T-cell (primary cell): ENCODE data around the gene MSANTD2. TPM values are rescaled to one million over a fixed set of nuclear protein-coding genes. Genes with fewer than 3 reads are reported as not detected.
"Not testable (repeated sequence)": the region's sequence is repeated elsewhere in the genome, so short reads cannot be mapped to it uniquely, and the experiment has no call there.

ENCODE experiments used
- ATAC-seq, 4 experiments: fragments of 200-7000 bp in 3 of 4; fragments of 150-1000 bp in 1 of 4; cut with Tn5 transposase; replicated peaks in 1 of 4; 1 replicate in 3 of 4; 2 replicates in 1 of 4; pipeline ENCODE4 v1.10.0; 2021; ENCODE audit warnings: moderate library complexity in 3 of 4, mild to moderate bottlenecking in 2 of 4, moderate number of reproducible peaks in 1 of 4
- CTCF ChIA-PET, 2 donors: fragments of 300-600 bp; sonication (Branson Sonifier 250); formaldehyde crosslinking; loops; one replicate each; lab custom pipeline; 2022; ENCODE audit warnings: antibody characterized with exemption in 2 of 2; lab: Charles Lee
- POLR2A ChIA-PET, 2 donors: fragments of 300-600 bp; sonication (Branson Sonifier 250); formaldehyde crosslinking; loops; one replicate each; lab custom pipeline; 2022; ENCODE audit warnings: antibody characterized with exemption in 2 of 2; lab: Charles Lee
- DNase-seq, 35 experiments: peaks; one replicate each; pipeline versions ENCODE4 v3.0.0 to v3.0.0-alpha.2; 2013 to 2023
- H3K27ac ChIP-seq: one replicate; pipeline ENCODE4 v1.5.1; 2013; ENCODE audit warnings: low read length
- H3K27me3 ChIP-seq, 2 experiments: replicated peaks in 1 of 2; 1 replicate in 1 of 2; 2 replicates in 1 of 2; pipeline versions ENCODE4 v1.6.1 to v1.7.0; 2013; ENCODE audit warnings: low read length in 1 of 2, mixed read lengths in 1 of 2; ENCODE audit not compliant: control insufficient read depth in 2 of 2, insufficient read depth in 2 of 2; ENCODE audit errors: extremely low read depth in 1 of 2
- H3K36me3 ChIP-seq, 2 donors: 1 replicate in 1 of 2; 2 replicates in 1 of 2; pipeline versions ENCODE4 v1.6.1 to v1.7.0; 2013; ENCODE audit warnings: low read length in 1 of 2; ENCODE audit not compliant: control insufficient read depth in 2 of 2, insufficient read depth in 1 of 2; ENCODE audit errors: extremely low read depth in 1 of 2
- H3K4me1 ChIP-seq, 2 experiments: 1 replicate in 1 of 2; 2 replicates in 1 of 2; pipeline versions ENCODE4 v1.6.1 to v1.7.0; 2013; ENCODE audit warnings: low read length in 2 of 2, mixed read lengths in 1 of 2; ENCODE audit not compliant: insufficient read depth in 2 of 2, control insufficient read depth in 1 of 2; ENCODE audit errors: extremely low read depth in 1 of 2
- H3K4me3 ChIP-seq, 2 donors: 1 replicate in 1 of 2; 2 replicates in 1 of 2; pipeline versions ENCODE4 v1.5.1 to v1.7.0; 2013; ENCODE audit warnings: mild to moderate bottlenecking in 2 of 2, low read length in 1 of 2, moderate library complexity in 1 of 2; ENCODE audit not compliant: control insufficient read depth in 1 of 2; ENCODE audit errors: extremely low read depth in 1 of 2
- H3K9me3 ChIP-seq: 2 replicates; pipeline ENCODE4 v1.7.0; 2013
- H3K27ac Mint-ChIP-seq, 2 donors: one replicate each; pipeline ENCODE4 v1.8.0; 2020 to 2021; ENCODE audit warnings: mild to moderate bottlenecking in 2 of 2, mixed read lengths in 2 of 2
- H3K27me3 Mint-ChIP-seq, 2 donors: one replicate each; pipeline ENCODE4 v1.8.0; 2021 to 2022; ENCODE audit warnings: mixed read lengths in 2 of 2
- H3K36me3 Mint-ChIP-seq: one replicate; pipeline ENCODE4 v1.8.0; 2021; ENCODE audit warnings: mixed read lengths
- H3K4me1 Mint-ChIP-seq, 3 donors: one replicate each; pipeline ENCODE4 v1.8.0; 2020 to 2022; ENCODE audit warnings: mixed read lengths in 3 of 3, mild to moderate bottlenecking in 1 of 3
- H3K4me3 Mint-ChIP-seq, 3 donors: one replicate each; pipeline ENCODE4 v1.8.0; 2020 to 2022; ENCODE audit warnings: mild to moderate bottlenecking in 3 of 3, mixed read lengths in 3 of 3, moderate library complexity in 3 of 3
- H3K9me3 Mint-ChIP-seq, 3 donors: one replicate each; pipeline ENCODE4 v1.8.0; 2020 to 2022; ENCODE audit warnings: mixed read lengths in 3 of 3
- WGBS: methylation state at CpG from one replicate; pipeline ENCODE4 v1.1.5; 2013; ENCODE audit warnings: missing lambda C conversion rate; ENCODE audit not compliant: insufficient coverage; 5-methylcytosine and 5-hydroxymethylcytosine counted together
- total RNA-seq, 35 experiments: library from RNA in 6 of 35; stranded (reverse) in 6 of 35; fragments of 120-200 nt in 1 of 35; gene quantifications; one replicate each; pipeline versions ENCODE4 v1.2.1 to v1.2.4 and lab custom pipeline; 2013 to 2026

Gene MSANTD2
- total RNA-seq, 5 donors from 2014 or later (not counting 1 experiment from before 2014, with no cell fraction given): 10.1 to 25.2 (median 19.9) TPM

- not testable (repeated sequence) for H3K9me3 ChIP-seq, ATAC-seq, H3K27ac ChIP-seq, H3K4me3 Mint-ChIP-seq, H3K9me3 Mint-ChIP-seq, H3K27ac Mint-ChIP-seq, H3K27me3 Mint-ChIP-seq, H3K27me3 ChIP-seq, H3K4me1 Mint-ChIP-seq, H3K4me1 ChIP-seq, DNase-seq, H3K4me3 ChIP-seq
- H3K36me3 ChIP-seq: peaks cover 10 to 21% of the 10 kb centered on the region in 2 donors
- 93% methylated on average over 2 of the region's 6 CpGs for WGBS
- POLR2A ChIA-PET: interaction anchor here in 1 of 2 donors (1.0 kb wide), 1 partner anchor 24 kb away, joined by 3 read pairs; no protein-coding TSS in a partner anchor
- CTCF ChIA-PET: interaction anchor here (0.6 to 1.4 kb wide), 2 partner anchors 86 to 102 kb away, joined by 3 read pairs; no protein-coding TSS in a partner anchor
- H3K36me3 Mint-ChIP-seq: peaks cover 36% of the 10 kb centered on the region
Observed at GRCh38 chr11:124770959-124771358, 29.2 kb downstream of the MSANTD2 start.

- no peak overlapping the region for H3K4me3 Mint-ChIP-seq
- H3K4me1 Mint-ChIP-seq: no peaks in the 10 kb centered on the region
- WGBS: 100% methylated on average over 6 of the region's 8 CpGs
- POLR2A ChIA-PET: interaction anchor here in 1 of 2 donors (1.0 kb wide), 1 partner anchor 23 kb away, joined by 3 read pairs; no protein-coding TSS in a partner anchor
- no peaks in the 10 kb centered on the region for H3K27me3 ChIP-seq
- no peaks in the 10 kb centered on the region for H3K4me1 ChIP-seq
- H3K36me3 ChIP-seq: peaks cover 10 to 21% of the 10 kb centered on the region in 2 donors
- H3K9me3 Mint-ChIP-seq: no peaks in the 10 kb centered on the region
- DNase-seq: no peak
- H3K27ac Mint-ChIP-seq: no peak overlapping the region
- no peaks in the 10 kb centered on the region for H3K27me3 Mint-ChIP-seq
- CTCF ChIA-PET: interaction anchor here (0.6 to 1.3 kb wide), 5 partner anchors 24 to 101 kb away, joined by 3 to 5 read pairs (median 3); no protein-coding TSS in a partner anchor
- no peak for ATAC-seq
- H3K9me3 ChIP-seq: no peaks in the 10 kb centered on the region
- no peak overlapping the region for H3K27ac ChIP-seq
- H3K36me3 Mint-ChIP-seq: peaks cover 36% of the 10 kb centered on the region
- no peak overlapping the region for H3K4me3 ChIP-seq
Observed at GRCh38 chr11:124769806-124770774, 30.1 kb downstream of the MSANTD2 start.

GRCh38 chr11:124768914-124769313, 31.3 kb downstream of the MSANTD2 start:
- H3K27me3 ChIP-seq: no peaks in the 10 kb centered on the region
- H3K36me3 ChIP-seq: peaks cover 10 to 17% of the 10 kb centered on the region in 2 donors
- Mint-ChIP-seq H3K27ac (no peak overlapping the region), H3K36me3 (peaks cover 36% of the 10 kb centered on the region), H3K27me3 (no peaks in the 10 kb centered on the region), H3K9me3 (no peaks in the 10 kb centered on the region), H3K4me1 (peaks cover 0 to under 1% (median 0%) of the 10 kb centered on the region in 3 donors), H3K4me3 (no peak overlapping the region)
- H3K9me3 ChIP-seq: no peaks in the 10 kb centered on the region
- POLR2A ChIA-PET: no interaction called here
- H3K4me1 ChIP-seq: no peaks in the 10 kb centered on the region
- CTCF ChIA-PET: interaction anchor here (0.5 to 1.2 kb wide), 8 partner anchors 23 to 1902 kb away, joined by 3 to 5 read pairs (median 3); no protein-coding TSS in a partner anchor
- no peak overlapping the region for H3K4me3 ChIP-seq
- WGBS: 100% methylated on average over 5 of the region's 8 CpGs
- ATAC-seq (no peak), DNase-seq (no peak)
- H3K27ac ChIP-seq: no peak overlapping the region

- DNase-seq (no peak), ATAC-seq (no peak)
- Mint-ChIP-seq H3K4me3 (no peak overlapping the region), H3K4me1 (peaks cover 8 to 12% (median 9%) of the 10 kb centered on the region in 3 donors), H3K36me3 (peaks cover 21% of the 10 kb centered on the region), H3K27me3 (peaks cover 0 to 8% of the 10 kb centered on the region in 2 donors), H3K27ac (no peak overlapping the region), H3K9me3 (no peaks in the 10 kb centered on the region)
- Histone ChIP-seq H3K36me3 (peaks cover 8 to 10% of the 10 kb centered on the region in 2 donors), H3K9me3 (no peaks in the 10 kb centered on the region), H3K4me1 (peaks cover 4 to 22% of the 10 kb centered on the region in 2 experiments), H3K4me3 (no peak overlapping the region), H3K27me3 (peaks cover 0 to 16% of the 10 kb centered on the region in 2 experiments), H3K27ac (no peak overlapping the region)
- ChIA-PET CTCF (interaction anchor here (0.6 to 1.9 kb wide), 10 partner anchors 20 to 1020 kb away, joined by 3 to 6 read pairs (median 4); no protein-coding TSS in a partner anchor), POLR2A (interaction anchor here in 1 of 2 donors (0.6 kb wide), 1 partner anchor 96 kb away, joined by 3 read pairs; no protein-coding TSS in a partner anchor)
- no CpG with 5 or more reads among the region's 2 CpGs for WGBS
Observed at GRCh38 chr11:124766156-124766555, 34.0 kb downstream of the MSANTD2 start.

DNA sequence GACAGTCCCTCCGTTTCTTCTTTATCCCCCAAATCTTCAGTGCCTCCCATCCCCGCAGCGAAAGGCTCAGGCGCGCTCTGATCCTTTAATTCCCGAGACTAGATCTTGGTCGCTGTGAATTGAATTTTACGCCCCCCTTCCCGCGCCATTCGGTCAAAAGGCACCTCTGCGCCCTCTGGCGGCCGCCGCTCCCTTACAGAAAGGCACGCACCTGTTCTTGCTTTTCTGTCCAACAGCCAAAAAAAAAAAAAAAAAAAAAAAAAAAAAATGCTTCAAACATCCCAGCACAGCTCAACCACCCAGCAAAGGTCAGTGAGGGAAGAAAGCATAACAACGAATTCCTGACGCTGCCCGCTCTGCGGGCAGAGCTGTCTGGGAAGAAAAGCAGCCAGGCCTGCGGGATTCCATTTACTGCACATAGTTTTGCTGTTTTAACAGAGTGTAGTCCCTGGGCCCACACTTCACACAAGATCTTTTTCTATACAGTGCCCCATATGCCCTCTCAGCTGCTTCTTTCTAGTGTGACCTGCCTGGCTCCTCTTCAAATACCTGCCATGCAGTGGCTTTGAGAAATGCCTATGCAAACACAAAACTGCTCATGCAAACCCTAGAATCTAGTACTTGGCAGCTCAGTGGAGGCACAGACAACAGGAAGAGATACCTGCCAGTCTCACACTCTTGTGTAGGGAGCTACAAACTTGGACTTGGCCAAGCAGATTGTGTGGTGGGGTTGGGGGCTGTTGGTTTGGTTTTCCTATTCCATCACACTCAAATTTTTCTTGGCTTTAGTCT, 36.9 kb downstream of the MSANTD2 start:
- H3K9me3 ChIP-seq: no peaks in the 10 kb centered on the region
- peak; percentile 59 to 91 (median 82) for DNase-seq
- peaks cover 0 to 44% of the 10 kb centered on the region in 2 experiments for H3K27me3 ChIP-seq
- Mint-ChIP-seq H3K9me3 (no peaks in the 10 kb centered on the region), H3K36me3 (peaks cover 11% of the 10 kb centered on the region), H3K4me1 (peaks cover 22 to 32% (median 24%) of the 10 kb centered on the region in 3 donors), H3K4me3 (peak overlapping the region; percentile 84 to 93 (median 91)), H3K27me3 (peaks cover 11 to 29% of the 10 kb centered on the region in 2 donors), H3K27ac (peak overlapping the region; percentile 73 to 74)
- WGBS: 10% methylated on average over 21 of the region's 21 CpGs
- peaks cover 6 to 7% of the 10 kb centered on the region in 2 donors for H3K36me3 ChIP-seq
- no peak overlapping the region for H3K27ac ChIP-seq
- peak overlapping the region; percentile 64 to 89 for H3K4me3 ChIP-seq
- peaks cover 19 to 50% of the 10 kb centered on the region in 2 experiments for H3K4me1 ChIP-seq
- ATAC-seq: peak; percentile 39 to 60 (median 46)
- ChIA-PET POLR2A (interaction anchor here in 1 of 2 donors (0.6 kb wide), 1 partner anchor 94 kb away, joined by 6 read pairs; no protein-coding TSS in a partner anchor), CTCF (interaction anchor here (0.6 to 4.6 kb wide), 39 partner anchors 9 to 361 kb away, joined by 3 to 45 read pairs (median 4); partner anchors contain the start of genes NRGN (in 1 of the 2), SIAE (in 1 of the 2) and SPA17 (in 1 of the 2))
